Omental fat pad (tissue), 4 donors: ENCODE measurements around the gene NANOS3. TPM values are rescaled to one million over a fixed set of nuclear protein-coding genes. Genes with fewer than 3 reads are reported as not detected.
"Not testable (repeated sequence)": the region's sequence is repeated elsewhere in the genome, so short reads cannot be mapped to it uniquely, and the experiment has no call there.

Experiments
- ATAC-seq: fragments of 150-250 bp; one replicate; pipeline ENCODE4 v1.9.1; 2016; ENCODE audit warnings: mild to moderate bottlenecking, moderate library complexity; ENCODE audit not compliant: low FRiP score
- DNase-seq: peaks from one replicate; pipeline ENCODE4 v3.0.0-alpha.2; 2019; ENCODE audit warnings: low spot score
- CTCF ChIP-seq, 3 donors: fragments of 450-650 bp; IDR thresholded peaks; one replicate each; pipeline ENCODE4 v1.5.1; 2016 to 2017; ENCODE audit warnings: antibody characterized with exemption in 3 of 3, mild to moderate bottlenecking in 3 of 3, moderate library complexity in 2 of 3
- total RNA-seq, 4 donors: library from RNA; depleted of rRNA; stranded (reverse); fragments of >200 nt; gene quantifications; one replicate each; pipeline ENCODE4 v1.1.0, GENCODE V29; 2016

The NANOS3 gene
- total RNA-seq, 4 donors from 2014 or later: not detected

GRCh38 chr19:13918726-13919411, 41.9 kb downstream of the NANOS3 start:
- DNase-seq (no peak), ATAC-seq (no peak)
- TF ChIP-seq CTCF (IDR thresholded peaks at IDR 0.05): no peak

- ATAC-seq (no peak), DNase-seq (no peak)
- TF ChIP-seq CTCF (IDR thresholded peaks at IDR 0.05): no peak
Measured at GRCh38 chr19:13920524-13920923, 43.6 kb downstream of the NANOS3 start.

GRCh38 chr19:13920940-13921747, 44.2 kb downstream of the NANOS3 start:
- TF ChIP-seq CTCF (IDR thresholded peaks at IDR 0.05): no peak
- DNase-seq (no peak), ATAC-seq (no peak)

- DNase-seq, ATAC-seq: not testable (repeated sequence)
Measured at GRCh38 chr19:13922118-13922517, 45.2 kb downstream of the NANOS3 start.

- ATAC-seq (no peak), DNase-seq (no peak)
- TF ChIP-seq CTCF (IDR thresholded peaks at IDR 0.05): no peak
Measured at GRCh38 chr19:13923194-13923987, 46.5 kb downstream of the NANOS3 start.

GRCh38 chr19:13926010-13926409, 49.1 kb downstream of the NANOS3 start:
- no peak for DNase-seq
- TF ChIP-seq CTCF (IDR thresholded peaks at IDR 0.05): no peak
- no peak for ATAC-seq

- ATAC-seq (no peak), DNase-seq (no peak)
- TF ChIP-seq CTCF (IDR thresholded peaks at IDR 0.05): no peak
Measured at GRCh38 chr19:13926715-13927114, 49.8 kb downstream of the NANOS3 start.
